IMR-90 (cell line): ENCODE measurements around the gene HACD2. TPM values are rescaled to one million over a fixed set of nuclear protein-coding genes. Genes with fewer than 3 reads are reported as not detected.

Source experiments
- ATAC-seq: fragments of 200-7000 bp; cut with Tn5 transposase; 2 replicates; pipeline ENCODE4 v1.9.1; 2020; ENCODE audit warnings: low read depth, mild to moderate bottlenecking, moderate library complexity
- BruUV-seq: library from RNA; stranded (reverse); fragments of 400-500 nt; replicated peaks from 2 replicates; lab custom pipeline; 2021; lab: Mats Ljungman, UMichigan
- CTCF ChIA-PET: fragments of 300-600 bp; formaldehyde crosslinking; extraction: SDS; loops from one replicate; lab custom pipeline; 2021; ENCODE audit warnings: antibody characterized with exemption; lab: Yijun Ruan, JAX
- POLR2A ChIA-PET: fragments of 300-600 bp; sonication (Branson Sonifier 250); formaldehyde crosslinking; loops from one replicate; lab custom pipeline; 2022; ENCODE audit warnings: antibody characterized with exemption; ENCODE audit not compliant: unreplicated experiment; lab: Charles Lee
- DNase-seq: peaks from one replicate; pipeline ENCODE4 v3.0.0; 2013
- H2AFZ ChIP-seq: replicated peaks from 2 replicates; pipeline ENCODE3; 2013; ENCODE audit warnings: low read length, mild to moderate bottlenecking; ENCODE audit not compliant: poor library complexity
- H2AK5ac ChIP-seq: 2 replicates; pipeline ENCODE4 v1.6.1; 2013; ENCODE audit warnings: low read depth, low read length, inconsistent platforms
- H2AK9ac ChIP-seq: replicated peaks from 2 replicates; pipeline ENCODE3; 2013; ENCODE audit warnings: mild to moderate bottlenecking, low read depth, low read length, moderate library complexity; ENCODE audit not compliant: poor library complexity
- H2BK120ac ChIP-seq: 2 replicates; pipeline ENCODE4 v1.6.1; 2013; ENCODE audit warnings: low read depth, low read length, inconsistent platforms
- H2BK15ac ChIP-seq: 3 replicates; pipeline ENCODE4 v1.6.1; 2013; ENCODE audit warnings: low read depth, low read length, inconsistent platforms
- H2BK20ac ChIP-seq: 2 replicates; pipeline ENCODE4 v1.6.1; 2013; ENCODE audit warnings: low read depth, mild to moderate bottlenecking, inconsistent platforms, low read length, moderate library complexity
- H2BK5ac ChIP-seq: 2 replicates; pipeline ENCODE4 v1.6.1; 2013; ENCODE audit warnings: mild to moderate bottlenecking, low read depth, low read length, inconsistent platforms; ENCODE audit not compliant: poor library complexity, severe bottlenecking
- H3K14ac ChIP-seq: replicated peaks from 2 replicates; pipeline ENCODE4 v1.6.1; 2013; ENCODE audit warnings: low read depth, low read length, inconsistent platforms
- H3K18ac ChIP-seq: 2 replicates; pipeline ENCODE4 v1.6.1; 2013; ENCODE audit warnings: low read depth, low read length, control low read depth
- H3K23ac ChIP-seq: 2 replicates; pipeline ENCODE4 v1.6.1; 2013; ENCODE audit warnings: low read depth, low read length, inconsistent platforms
- H3K27ac ChIP-seq: 2 replicates; pipeline ENCODE4 v1.5.1; 2013; ENCODE audit warnings: mild to moderate bottlenecking, control low read depth, low read length; ENCODE audit not compliant: insufficient read depth
- H3K27me3 ChIP-seq: 2 replicates; pipeline ENCODE4 v1.6.1; 2013; ENCODE audit warnings: low read length; ENCODE audit not compliant: control insufficient read depth, insufficient read depth
- H3K36me3 ChIP-seq: 2 replicates; pipeline ENCODE4 v1.6.1; 2013; ENCODE audit warnings: low read length, mixed read lengths; ENCODE audit not compliant: control insufficient read depth, insufficient read depth
- H3K4ac ChIP-seq: 2 replicates; pipeline ENCODE4 v1.6.1; 2013; ENCODE audit warnings: low read depth, low read length, inconsistent platforms
- H3K4me1 ChIP-seq: 2 replicates; pipeline ENCODE4 v1.6.1; 2013; ENCODE audit warnings: low read length, mixed read lengths; ENCODE audit not compliant: control insufficient read depth, insufficient read depth
- H3K4me2 ChIP-seq: 2 replicates; pipeline ENCODE4 v1.6.1; 2013; ENCODE audit warnings: low read depth, mild to moderate bottlenecking, control low read depth, low read length, moderate library complexity
- H3K4me3 ChIP-seq: 2 replicates; pipeline ENCODE4 v1.5.1; 2013; ENCODE audit warnings: low read depth, mild to moderate bottlenecking, control low read depth, low read length, moderate library complexity; ENCODE audit not compliant: insufficient read depth
- H3K56ac ChIP-seq: 2 replicates; pipeline ENCODE4 v1.6.1; 2013; ENCODE audit warnings: low read length, inconsistent platforms; ENCODE audit not compliant: insufficient read depth; ENCODE audit errors: extremely low read depth
- H3K79me1 ChIP-seq, 2 experiments: 2 replicates each; pipeline ENCODE4 v1.6.1; 2013; ENCODE audit warnings: low read length in 2 of 2, inconsistent platforms in 1 of 2, low read depth in 1 of 2
- H3K9ac ChIP-seq: 2 replicates; pipeline ENCODE4 v1.6.1; 2013; ENCODE audit warnings: low read depth, low read length, control low read depth
- H3K9me1 ChIP-seq: 2 replicates; pipeline ENCODE4 v1.6.1; 2013; ENCODE audit warnings: low read length, inconsistent platforms; ENCODE audit not compliant: insufficient read depth
- H3K9me3 ChIP-seq: 2 replicates; pipeline ENCODE4 v1.6.1; 2013; ENCODE audit warnings: low read length; ENCODE audit not compliant: control insufficient read depth, insufficient read depth
- H4K20me1 ChIP-seq: 2 replicates; pipeline ENCODE4 v1.6.1; 2013; ENCODE audit warnings: low read length, inconsistent platforms; ENCODE audit not compliant: insufficient read depth
- H4K5ac ChIP-seq: 2 replicates; pipeline ENCODE4 v1.6.1; 2013; ENCODE audit warnings: mild to moderate bottlenecking, low read depth, low read length, control low read depth
- H4K8ac ChIP-seq, 2 experiments: 2 replicates each; pipeline ENCODE4 v1.6.1; 2013; ENCODE audit warnings: low read depth in 2 of 2, low read length in 2 of 2, control low read depth in 1 of 2, inconsistent platforms in 1 of 2
- H4K91ac ChIP-seq: 2 replicates; pipeline ENCODE4 v1.6.1; 2013; ENCODE audit warnings: low read depth, low read length, inconsistent platforms; ENCODE audit not compliant: insufficient read depth
- BHLHE40 ChIP-seq: fragments of 150-350 bp; IDR thresholded peaks from 2 replicates; pipeline ENCODE4 v1.6.1; 2016; ENCODE audit warnings: mild to moderate bottlenecking, low read depth, low read length
- CEBPB ChIP-seq: IDR thresholded peaks from 2 replicates; pipeline ENCODE4 v1.6.1; 2012; ENCODE audit warnings: low read depth, low read length, improper control_type of control experiment
- CHD1 ChIP-seq: IDR thresholded peaks from 2 replicates; pipeline ENCODE4 v1.6.1; 2012; ENCODE audit warnings: low read depth, low read length, improper control_type of control experiment
- FOS ChIP-seq: fragments of 150-350 bp; IDR thresholded peaks from 2 replicates; pipeline ENCODE4 v1.6.1; 2016; ENCODE audit warnings: low read depth, low read length
- MAFK ChIP-seq: IDR thresholded peaks from 2 replicates; pipeline ENCODE4 v1.6.1; 2012; ENCODE audit warnings: low read depth, low read length, improper control_type of control experiment
- MAZ ChIP-seq: IDR thresholded peaks from 2 replicates; pipeline ENCODE4 v1.6.1; 2012; ENCODE audit warnings: low read depth, mild to moderate bottlenecking, low read length, improper control_type of control experiment, moderate library complexity, borderline replicate concordance
- MXI1 ChIP-seq: IDR thresholded peaks from 2 replicates; pipeline ENCODE4 v1.6.1; 2012; ENCODE audit warnings: low read depth, mild to moderate bottlenecking, low read length, moderate library complexity, borderline replicate concordance
- NFE2L2 ChIP-seq: fragments of 150-350 bp; IDR thresholded peaks from 2 replicates; pipeline ENCODE4 v1.6.1; 2016; ENCODE audit warnings: low read depth, mild to moderate bottlenecking, low read length
- POLR2A ChIP-seq: IDR thresholded peaks from 2 replicates; pipeline ENCODE4 v1.6.1; 2012; ENCODE audit warnings: mild to moderate bottlenecking, low read depth, low read length
- RAD21 ChIP-seq: IDR thresholded peaks from 2 replicates; pipeline ENCODE4 v1.6.1; 2012; ENCODE audit warnings: low read length, improper control_type of control experiment
- RCOR1 ChIP-seq: IDR thresholded peaks from 2 replicates; pipeline ENCODE4 v1.6.1; 2012; ENCODE audit warnings: mild to moderate bottlenecking, low read length, improper control_type of control experiment; ENCODE audit not compliant: insufficient replicate concordance
- RFX5 ChIP-seq: IDR thresholded peaks from 2 replicates; pipeline ENCODE4 v1.8.0; 2012; ENCODE audit warnings: low read depth, mild to moderate bottlenecking, low read length, moderate library complexity
- SMC3 ChIP-seq: fragments of 150-350 bp; IDR thresholded peaks from 2 replicates; pipeline ENCODE4 v1.6.1; 2016; ENCODE audit warnings: low read depth, mild to moderate bottlenecking, antibody characterized with exemption, low read length, moderate library complexity
- WGBS, 2 experiments: methylation state at CpG; one replicate each; pipeline versions ENCODE4 v1.1.5 to v1.1.7; 2013; ENCODE audit warnings: missing lambda C conversion rate in 2 of 2; ENCODE audit not compliant: insufficient read length in 1 of 2; ENCODE audit errors: extremely low coverage in 2 of 2; 5-methylcytosine and 5-hydroxymethylcytosine counted together
- dilution Hi-C: fragments of 300-500 bp; cut with HindIII; formaldehyde crosslinking; loops from one replicate; pipeline ENCODE4 v1.14.3; 2018; ENCODE audit warnings: low sequenced_read_pairs; ENCODE audit not compliant: unreplicated experiment
- in situ Hi-C: fragments of 300-500 bp; cut with MboI; formaldehyde crosslinking; loops from 3 replicates; pipeline ENCODE4 v1.14.3; 2019; ENCODE audit warnings: low sequenced_read_pairs, inconsistent platforms, mixed read lengths
- intact Hi-C: fragments of 100-400 bp; cut with micrococcal nuclease; formaldehyde crosslinking; loops from 2 replicates; pipeline ENCODE4 v1.10.0; 2022
- polyA plus RNA-seq, 3 experiments: library from polyadenylated mRNA; depleted of rRNA; stranded (reverse); fragments of >200 nt; gene quantifications; 2 replicates each; pipeline ENCODE4 v1.2.3, GENCODE V29; 2012; ENCODE audit warnings: low replicate concordance in 1 of 3
- total RNA-seq: library from RNA; depleted of rRNA; stranded (reverse); fragments of >200 nt; gene quantifications from 2 replicates; pipeline ENCODE4 v1.2.3, GENCODE V29; 2012
- TF ChIP-seq, protein P1 (sequence below): fragments of 150-350 bp; IDR thresholded peaks from 2 replicates; pipeline ENCODE4 v1.6.1; 2016; ENCODE audit warnings: low read depth, mild to moderate bottlenecking, low read length, moderate library complexity, borderline replicate concordance
- TF ChIP-seq, protein P2 (sequence below): conservative IDR thresholded peaks from 2 replicates; pipeline ENCODE4 v1.5.1; 2012; ENCODE audit warnings: mild to moderate bottlenecking, low read depth, low read length, improper control_type of control experiment
- TF ChIP-seq, protein P3 (sequence below): fragments of 150-350 bp; IDR thresholded peaks from 2 replicates; pipeline ENCODE4 v1.6.1; 2017; ENCODE audit warnings: mild to moderate bottlenecking, antibody characterized with exemption, low read length, low read depth

HACD2 gene
- total and polyA plus RNA-seq, 2 of the 4 experiments (the other 2 are of a cell fraction), result 21.5 to 22.6 TPM

GRCh38 chr3:123553536-123553935, 31.3 kb downstream of the HACD2 start:
- BruUV-seq, result no TSS peak
- in situ Hi-C loops, result no loop called here
- H3K56ac ChIP-seq, result no peak overlapping the region
- H3K18ac ChIP-seq, result no peak overlapping the region
- ATAC-seq (no peak), DNase-seq (no peak)
- H3K14ac ChIP-seq, result no peak overlapping the region
- H2BK120ac ChIP-seq, result no peak overlapping the region
- H4K20me1 ChIP-seq, result no peaks in the 10 kb centered on the region; the same call in 1 of the 2 replicates
- ChIA-PET POLR2A (no interaction called here), CTCF (interaction anchor here (0.7 kb wide), 1 partner anchor 317 kb away, joined by 3 read pairs; no protein-coding TSS in a partner anchor)
- no peak overlapping the region for H4K8ac ChIP-seq
- no CpG with 5 or more reads among the region's 1 CpG for WGBS, 2 experiments
- TF ChIP-seq CHD1 (no peak), MXI1 (no peak), POLR2A (no peak), RAD21 (no peak), MAZ (no peak), SMC3 (no peak), FOS (no peak), BHLHE40 (no peak), RFX5 (no peak), NFE2L2 (no peak), RCOR1 (no peak), MAFK (no peak), CEBPB (no peak)
- TF ChIP-seq, protein P1, sequence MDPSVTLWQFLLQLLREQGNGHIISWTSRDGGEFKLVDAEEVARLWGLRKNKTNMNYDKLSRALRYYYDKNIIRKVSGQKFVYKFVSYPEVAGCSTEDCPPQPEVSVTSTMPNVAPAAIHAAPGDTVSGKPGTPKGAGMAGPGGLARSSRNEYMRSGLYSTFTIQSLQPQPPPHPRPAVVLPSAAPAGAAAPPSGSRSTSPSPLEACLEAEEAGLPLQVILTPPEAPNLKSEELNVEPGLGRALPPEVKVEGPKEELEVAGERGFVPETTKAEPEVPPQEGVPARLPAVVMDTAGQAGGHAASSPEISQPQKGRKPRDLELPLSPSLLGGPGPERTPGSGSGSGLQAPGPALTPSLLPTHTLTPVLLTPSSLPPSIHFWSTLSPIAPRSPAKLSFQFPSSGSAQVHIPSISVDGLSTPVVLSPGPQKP, result no peak
- TF ChIP-seq, protein P2, sequence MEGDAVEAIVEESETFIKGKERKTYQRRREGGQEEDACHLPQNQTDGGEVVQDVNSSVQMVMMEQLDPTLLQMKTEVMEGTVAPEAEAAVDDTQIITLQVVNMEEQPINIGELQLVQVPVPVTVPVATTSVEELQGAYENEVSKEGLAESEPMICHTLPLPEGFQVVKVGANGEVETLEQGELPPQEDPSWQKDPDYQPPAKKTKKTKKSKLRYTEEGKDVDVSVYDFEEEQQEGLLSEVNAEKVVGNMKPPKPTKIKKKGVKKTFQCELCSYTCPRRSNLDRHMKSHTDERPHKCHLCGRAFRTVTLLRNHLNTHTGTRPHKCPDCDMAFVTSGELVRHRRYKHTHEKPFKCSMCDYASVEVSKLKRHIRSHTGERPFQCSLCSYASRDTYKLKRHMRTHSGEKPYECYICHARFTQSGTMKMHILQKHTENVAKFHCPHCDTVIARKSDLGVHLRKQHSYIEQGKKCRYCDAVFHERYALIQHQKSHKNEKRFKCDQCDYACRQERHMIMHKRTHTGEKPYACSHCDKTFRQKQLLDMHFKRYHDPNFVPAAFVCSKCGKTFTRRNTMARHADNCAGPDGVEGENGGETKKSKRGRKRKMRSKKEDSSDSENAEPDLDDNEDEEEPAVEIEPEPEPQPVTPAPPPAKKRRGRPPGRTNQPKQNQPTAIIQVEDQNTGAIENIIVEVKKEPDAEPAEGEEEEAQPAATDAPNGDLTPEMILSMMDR, result no peak
- TF ChIP-seq, protein P3, sequence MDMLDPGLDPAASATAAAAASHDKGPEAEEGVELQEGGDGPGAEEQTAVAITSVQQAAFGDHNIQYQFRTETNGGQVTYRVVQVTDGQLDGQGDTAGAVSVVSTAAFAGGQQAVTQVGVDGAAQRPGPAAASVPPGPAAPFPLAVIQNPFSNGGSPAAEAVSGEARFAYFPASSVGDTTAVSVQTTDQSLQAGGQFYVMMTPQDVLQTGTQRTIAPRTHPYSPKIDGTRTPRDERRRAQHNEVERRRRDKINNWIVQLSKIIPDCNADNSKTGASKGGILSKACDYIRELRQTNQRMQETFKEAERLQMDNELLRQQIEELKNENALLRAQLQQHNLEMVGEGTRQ, result no peak
- H4K5ac ChIP-seq, result no peak overlapping the region
- H3K9me3 ChIP-seq, result peaks cover 3% of the 10 kb centered on the region; the same call in 1 of the 2 replicates
- H2AK5ac ChIP-seq, result no peak overlapping the region
- H3K9me1 ChIP-seq, result no peaks in the 10 kb centered on the region; the same call in 1 of the 2 replicates
- H4K91ac ChIP-seq, result no peak overlapping the region
- H3K4me1 ChIP-seq, result no peaks in the 10 kb centered on the region
- peaks cover 8 to 9% of the 10 kb centered on the region in 2 experiments for H3K79me1 ChIP-seq
- no peak overlapping the region for H2BK5ac ChIP-seq
- H2BK15ac ChIP-seq, result no peak overlapping the region
- no peak overlapping the region for H3K27ac ChIP-seq
- no peak overlapping the region for H3K23ac ChIP-seq
- H3K9ac ChIP-seq, result no peak overlapping the region
- H2AFZ ChIP-seq, result no peak overlapping the region
- no peaks in the 10 kb centered on the region for H3K27me3 ChIP-seq
- peaks cover 7% of the 10 kb centered on the region; the same call in 1 of the 2 replicates for H3K36me3 ChIP-seq
- no peak overlapping the region for H3K4me3 ChIP-seq
- H2BK20ac ChIP-seq, result no peak overlapping the region
- dilution Hi-C loops, result no loop called here
- no peak overlapping the region for H2AK9ac ChIP-seq
- intact Hi-C loops, result no loop called here
- no peak overlapping the region for H3K4me2 ChIP-seq
- no peak overlapping the region for H3K4ac ChIP-seq
